Measurements from ENCODE around the gene ZNF296. TPM values are rescaled to one million over a fixed set of nuclear protein-coding genes. Genes with fewer than 3 reads are reported as not detected.
"Not testable (repeated sequence)": the region's sequence is repeated elsewhere in the genome, so short reads cannot be mapped to it uniquely, and the experiment has no call there.

ZNF296 gene
- total and polyA plus RNA-seq, 2 donors = 0.42 to 0.65 TPM

- Histone ChIP-seq H3K4me3 (ENCODE audit: low read depth, low read length) (no peak overlapping the region), H3K27ac (ENCODE audit: low read depth) (peak overlapping the region; percentile 64), H3K36me3 (ENCODE audit: insufficient read depth) (no peaks in the 10 kb centered on the region), H3K4me1 (ENCODE audit: insufficient read depth) (no peaks in the 10 kb centered on the region)
- WGBS = 79% methylated on average over 9 of the region's 9 CpGs
- peak; percentile 45 for DNase-seq (ENCODE audit: extremely low spot score)
Observed at GRCh38 chr19:45113628-45114027, 37.4 kb upstream of the ZNF296 start.

GRCh38 chr19:45112111-45112827, 36.0 kb upstream of the ZNF296 start:
- no peaks in the 10 kb centered on the region for H3K36me3 ChIP-seq (ENCODE audit: insufficient read depth)
- WGBS = 91% methylated on average over 11 of the region's 11 CpGs
- no peaks in the 10 kb centered on the region for H3K4me1 ChIP-seq (ENCODE audit: insufficient read depth)
- H3K27ac ChIP-seq (ENCODE audit: low read depth) = peak overlapping the region; percentile 53
- no peak overlapping the region for H3K4me3 ChIP-seq (ENCODE audit: low read depth, low read length)
- no peak for DNase-seq (ENCODE audit: extremely low spot score)

GRCh38 chr19:45110851-45111266, 34.6 kb upstream of the ZNF296 start:
- no peaks in the 10 kb centered on the region for H3K36me3 ChIP-seq (ENCODE audit: insufficient read depth)
- H3K4me3 ChIP-seq (ENCODE audit: low read depth, low read length) = no peak overlapping the region
- no peaks in the 10 kb centered on the region for H3K4me1 ChIP-seq (ENCODE audit: insufficient read depth)
- DNase-seq (ENCODE audit: extremely low spot score) = no peak
- no peak overlapping the region for H3K27ac ChIP-seq (ENCODE audit: low read depth)
- WGBS = 82% methylated on average over 5 of the region's 5 CpGs

GRCh38 chr19:45107621-45108150, 31.4 kb upstream of the ZNF296 start:
- no peaks in the 10 kb centered on the region for H3K4me1 ChIP-seq (ENCODE audit: insufficient read depth)
- WGBS = 77% methylated on average over 12 of the region's 12 CpGs
- DNase-seq (ENCODE audit: extremely low spot score) = no peak
- H3K4me3 ChIP-seq (ENCODE audit: low read depth, low read length) = no peak overlapping the region
- H3K36me3 ChIP-seq (ENCODE audit: insufficient read depth) = no peaks in the 10 kb centered on the region
- H3K27ac ChIP-seq (ENCODE audit: low read depth) = no peak overlapping the region

GRCh38 chr19:45106363-45106762, 30.1 kb upstream of the ZNF296 start:
- 92% methylated on average over 11 of the region's 11 CpGs for WGBS
- H3K27ac ChIP-seq (ENCODE audit: low read depth); H3K4me1 ChIP-seq (ENCODE audit: insufficient read depth); H3K4me3 ChIP-seq (ENCODE audit: low read depth, low read length); H3K36me3 ChIP-seq (ENCODE audit: insufficient read depth); DNase-seq (ENCODE audit: extremely low spot score): not testable (repeated sequence)

GRCh38 chr19:45104658-45105349, 28.5 kb upstream of the ZNF296 start:
- no peak overlapping the region for H3K4me3 ChIP-seq (ENCODE audit: low read depth, low read length)
- no peaks in the 10 kb centered on the region for H3K36me3 ChIP-seq (ENCODE audit: insufficient read depth)
- DNase-seq (ENCODE audit: extremely low spot score) = no peak
- H3K27ac ChIP-seq (ENCODE audit: low read depth) = no peak overlapping the region
- H3K4me1 ChIP-seq (ENCODE audit: insufficient read depth) = no peaks in the 10 kb centered on the region
- 80% methylated on average over 16 of the region's 16 CpGs for WGBS

- no peaks in the 10 kb centered on the region for H3K36me3 ChIP-seq (ENCODE audit: insufficient read depth)
- no peak overlapping the region for H3K4me3 ChIP-seq (ENCODE audit: low read depth, low read length)
- no peaks in the 10 kb centered on the region for H3K4me1 ChIP-seq (ENCODE audit: insufficient read depth)
- no peak for DNase-seq (ENCODE audit: extremely low spot score)
- peak overlapping the region; percentile 38 for H3K27ac ChIP-seq (ENCODE audit: low read depth)
- 36% methylated on average over 26 of the region's 26 CpGs for WGBS
Observed at GRCh38 chr19:45103508-45104319, 27.4 kb upstream of the ZNF296 start.

- H3K36me3 ChIP-seq (ENCODE audit: insufficient read depth) = no peaks in the 10 kb centered on the region
- no peak for DNase-seq (ENCODE audit: extremely low spot score)
- no peaks in the 10 kb centered on the region for H3K4me1 ChIP-seq (ENCODE audit: insufficient read depth)
- WGBS = 30% methylated on average over 15 of the region's 15 CpGs
- H3K27ac ChIP-seq (ENCODE audit: low read depth) = no peak overlapping the region
- H3K4me3 ChIP-seq (ENCODE audit: low read depth, low read length) = no peak overlapping the region
Observed at GRCh38 chr19:45103156-45103507, 26.9 kb upstream of the ZNF296 start.

GRCh38 chr19:45102481-45102880, 26.2 kb upstream of the ZNF296 start:
- 97% methylated on average over 7 of the region's 7 CpGs for WGBS
- Histone ChIP-seq H3K36me3 (ENCODE audit: insufficient read depth) (no peaks in the 10 kb centered on the region), H3K27ac (ENCODE audit: low read depth) (no peak overlapping the region), H3K4me3 (ENCODE audit: low read depth, low read length) (no peak overlapping the region), H3K4me1 (ENCODE audit: insufficient read depth) (no peaks in the 10 kb centered on the region)
- no peak for DNase-seq (ENCODE audit: extremely low spot score)

GRCh38 chr19:45101806-45102205, 25.5 kb upstream of the ZNF296 start:
- H3K27ac ChIP-seq (ENCODE audit: low read depth) = peak overlapping the region; percentile 61
- no peaks in the 10 kb centered on the region for H3K36me3 ChIP-seq (ENCODE audit: insufficient read depth)
- 84% methylated on average over 8 of the region's 8 CpGs for WGBS
- no peak overlapping the region for H3K4me3 ChIP-seq (ENCODE audit: low read depth, low read length)
- no peak for DNase-seq (ENCODE audit: extremely low spot score)
- no peaks in the 10 kb centered on the region for H3K4me1 ChIP-seq (ENCODE audit: insufficient read depth)

- Histone ChIP-seq H3K36me3 (ENCODE audit: insufficient read depth) (no peaks in the 10 kb centered on the region), H3K4me3 (ENCODE audit: low read depth, low read length) (no peak overlapping the region), H3K4me1 (ENCODE audit: insufficient read depth) (no peaks in the 10 kb centered on the region), H3K27ac (ENCODE audit: low read depth) (peak overlapping the region; percentile 61)
- 70% methylated on average over 8 of the region's 8 CpGs for WGBS
- no peak for DNase-seq (ENCODE audit: extremely low spot score)
Observed at GRCh38 chr19:45100846-45101252, 24.6 kb upstream of the ZNF296 start.

GRCh38 chr19:45100201-45100600, 23.9 kb upstream of the ZNF296 start:
- no peak for DNase-seq (ENCODE audit: extremely low spot score)
- H3K4me3 ChIP-seq (ENCODE audit: low read depth, low read length) = no peak overlapping the region
- peak overlapping the region; percentile 61 for H3K27ac ChIP-seq (ENCODE audit: low read depth)
- H3K4me1 ChIP-seq (ENCODE audit: insufficient read depth) = no peaks in the 10 kb centered on the region
- H3K36me3 ChIP-seq (ENCODE audit: insufficient read depth) = no peaks in the 10 kb centered on the region
- WGBS = 69% methylated on average over 3 of the region's 3 CpGs

- no peaks in the 10 kb centered on the region for H3K36me3 ChIP-seq (ENCODE audit: insufficient read depth)
- WGBS = 44% methylated on average over 25 of the region's 25 CpGs
- H3K27ac ChIP-seq (ENCODE audit: low read depth) = peak overlapping the region; percentile 11
- H3K4me1 ChIP-seq (ENCODE audit: insufficient read depth) = no peaks in the 10 kb centered on the region
- no peak for DNase-seq (ENCODE audit: extremely low spot score)
- H3K4me3 ChIP-seq (ENCODE audit: low read depth, low read length) = no peak overlapping the region
Observed at GRCh38 chr19:45099467-45100191, 23.4 kb upstream of the ZNF296 start.

Measured in urinary bladder (tissue), 4 donors.